Sciatic nerve (tissue), 2 donors: ENCODE results near the gene DNMT3A. TPM values are rescaled to one million over a fixed set of nuclear protein-coding genes. Genes with fewer than 3 reads are reported as not detected.

Experiments
- ATAC-seq: fragments of 200-7000 bp; cut with Tn5 transposase; one replicate; pipeline ENCODE4 v1.9.1; 2020; ENCODE audit warnings: mild to moderate bottlenecking, moderate library complexity
- DNase-seq: peaks from one replicate; pipeline ENCODE4 v3.0.0-alpha.2; 2020; ENCODE audit warnings: low spot score
- intact Hi-C: fragments of 100-400 bp; cut with DNase I; formaldehyde crosslinking; loops from one replicate; pipeline ENCODE4 v1.14.2; 2022
- total RNA-seq: library from RNA; stranded (reverse); fragmentation: NEBNext Ultra II Directional; extraction: Animal tissue kit (Norgen Biotek cat#: 25700); gene quantifications from one replicate; pipeline ENCODE4 v1.2.1, GENCODE V29; 2021
- donor health status: DM: no; HTN: no; CAD: no.
- donor health status: DM: no; HTN: no; CAD: no.

DNMT3A gene
- total RNA-seq, 1 donor from 2014 or later, result 35.0 TPM

DNA sequence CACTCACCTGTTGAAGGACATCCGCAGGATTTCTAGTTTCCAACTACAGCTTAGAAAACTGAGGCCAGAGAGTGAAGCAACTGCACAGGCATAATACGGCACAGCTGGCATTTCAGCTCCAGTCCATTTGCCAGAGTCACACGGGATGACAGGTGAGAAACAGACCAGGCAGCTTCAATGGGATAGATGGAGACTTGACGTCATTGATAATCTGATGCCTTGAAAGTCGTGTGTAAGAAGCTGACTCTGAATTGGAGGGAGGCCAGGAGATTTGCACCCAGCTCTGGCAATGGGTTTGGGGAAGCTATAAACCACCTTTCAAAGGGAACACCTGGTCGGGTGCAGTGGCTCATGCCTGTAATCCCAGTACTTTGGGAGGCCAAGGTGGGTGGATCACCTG lies 12.4 kb upstream of the DNMT3A start:
- DNase-seq, result no peak

GRCh38 chr2:25349397-25349796 lies 7.7 kb upstream of the DNMT3A start:
- no peak for DNase-seq
- no peak for ATAC-seq
- intact Hi-C loops, result no loop called here

More for the DNA sequence above, 12.4 kb upstream of the DNMT3A start:
- intact Hi-C loops, result no loop called here
- no peak for ATAC-seq

DNA sequence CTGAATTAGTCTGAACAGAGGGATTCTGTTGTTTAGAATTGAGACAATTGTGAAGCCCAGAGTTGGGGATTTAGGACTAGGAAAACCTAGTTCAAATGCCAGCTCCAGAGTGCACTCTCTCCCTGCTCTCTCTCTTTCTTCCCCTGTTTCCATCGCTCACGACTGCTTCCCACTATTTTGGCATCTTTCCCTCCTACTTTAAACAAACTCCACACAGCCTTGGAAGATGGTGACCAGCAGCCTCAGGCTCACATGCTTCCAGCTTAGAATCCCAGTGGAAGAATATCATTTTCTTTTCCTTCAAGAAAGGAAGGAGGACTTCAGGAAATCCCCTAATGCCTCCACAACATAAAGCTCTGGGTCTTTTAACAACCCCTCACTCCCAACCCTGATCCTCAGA lies 6.1 kb upstream of the DNMT3A start:
- intact Hi-C loops, result no loop called here
- ATAC-seq, result no peak
- no peak for DNase-seq

DNA sequence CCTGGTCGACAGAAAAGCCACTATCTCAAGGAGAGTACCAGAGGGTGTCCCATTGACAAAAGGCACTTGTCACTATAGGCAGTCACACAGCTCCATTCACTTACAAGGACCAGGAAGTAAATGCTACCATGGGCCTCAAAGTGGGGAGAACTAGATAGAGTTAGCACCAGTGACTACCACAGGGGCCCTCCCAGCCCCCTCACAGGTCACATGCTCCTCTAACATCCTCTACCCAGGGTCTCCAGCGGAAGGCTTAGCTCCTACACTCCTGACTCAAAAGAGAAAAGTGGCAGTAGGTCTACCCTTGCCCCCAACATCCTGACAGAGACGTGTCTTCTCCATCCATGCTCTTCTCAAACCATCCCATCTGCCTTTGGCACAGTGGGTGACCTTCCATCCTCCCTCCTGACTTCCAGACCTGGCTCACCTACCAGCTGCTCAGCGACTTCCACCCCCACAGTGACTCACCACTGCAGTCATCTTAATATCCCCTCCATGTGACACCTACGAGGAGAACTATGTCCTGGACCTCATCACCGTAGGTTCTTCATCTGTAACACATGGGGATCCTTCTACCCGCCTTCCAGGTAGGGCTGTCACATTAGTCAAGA lies 5.6 kb upstream of the DNMT3A start:
- DNase-seq, result no peak
- no peak for ATAC-seq
- intact Hi-C loops, result no loop called here

DNA sequence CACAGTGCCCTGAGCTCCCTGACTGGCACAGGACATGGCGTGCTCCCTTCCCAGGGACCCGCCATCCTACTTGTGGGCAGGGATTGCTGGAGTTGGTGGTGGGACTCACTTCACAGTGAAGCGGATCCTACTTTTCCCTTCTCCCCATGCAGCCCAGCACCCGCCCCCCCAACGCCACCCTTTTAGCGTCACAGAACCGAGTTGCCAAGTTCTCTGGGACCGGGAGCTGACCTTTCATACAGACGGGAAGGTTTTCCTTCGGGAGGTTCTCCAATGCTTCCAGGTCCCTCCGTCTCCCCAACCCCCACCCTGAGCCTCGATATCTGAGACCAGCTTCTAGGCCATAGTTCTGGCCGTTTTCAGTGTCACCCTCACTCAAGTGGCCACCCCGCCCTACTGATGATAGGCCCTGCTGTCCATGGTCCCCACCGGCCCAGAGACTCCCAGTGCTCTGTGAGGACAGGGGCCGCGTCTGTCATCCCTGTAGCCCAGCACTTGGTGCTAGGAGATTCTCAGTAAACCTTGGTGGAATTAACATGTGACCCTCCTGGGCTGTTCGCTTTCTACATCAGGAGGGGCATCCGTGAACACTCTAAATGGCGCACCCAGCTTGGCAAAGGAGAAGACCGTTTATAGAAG lies 1.6 kb upstream of the DNMT3A start:
- ATAC-seq, result no peak
- intact Hi-C loops, result no loop called here

GRCh38 chr2:25342372-25343186 lies 854 bp upstream of the DNMT3A start:
- ATAC-seq (peak; percentile 90), DNase-seq (peak; percentile 88)
- intact Hi-C loops, result no loop called here

More for the DNA sequence above, 1.6 kb upstream of the DNMT3A start:
- no peak for DNase-seq

DNA sequence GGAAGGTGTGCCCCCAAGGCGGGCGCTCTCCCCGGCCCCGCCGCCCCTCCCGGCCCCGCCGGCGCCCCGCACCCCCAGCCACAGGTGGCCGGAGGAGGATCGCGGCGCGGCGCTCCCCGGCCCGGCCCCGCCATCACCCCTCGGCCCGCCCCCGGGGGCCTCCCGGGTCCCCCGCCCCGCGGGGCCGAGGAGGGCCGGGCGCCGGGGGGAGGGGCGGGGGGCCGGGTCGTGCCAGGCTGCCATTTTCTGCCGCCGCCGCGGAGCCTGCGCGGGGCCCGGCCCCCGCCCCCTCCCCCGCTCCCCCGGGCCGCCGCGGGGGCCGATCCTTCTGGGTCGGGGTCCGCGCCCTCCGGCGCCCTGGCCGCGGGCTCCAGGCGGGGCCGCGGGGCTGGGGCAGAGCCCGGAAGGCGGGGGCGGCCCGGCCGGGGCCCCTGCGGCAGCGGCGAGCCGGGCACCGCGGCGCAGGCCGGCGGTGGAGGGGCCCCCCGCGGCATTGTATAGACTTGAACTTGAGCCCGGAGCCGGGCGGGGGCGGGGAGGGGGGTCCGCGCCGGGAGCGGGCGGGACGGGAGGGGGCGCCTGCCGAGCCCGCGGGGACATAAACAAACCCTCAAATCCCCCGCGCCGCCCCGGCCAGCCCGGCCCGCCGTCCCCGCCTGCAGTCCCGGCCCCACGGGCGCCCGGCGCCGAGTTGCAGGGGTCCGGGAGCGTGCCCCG lies 556 bp downstream of the DNMT3A start:
- no peak for DNase-seq
- intact Hi-C loops, result no loop called here
- ATAC-seq, result no peak

DNA sequence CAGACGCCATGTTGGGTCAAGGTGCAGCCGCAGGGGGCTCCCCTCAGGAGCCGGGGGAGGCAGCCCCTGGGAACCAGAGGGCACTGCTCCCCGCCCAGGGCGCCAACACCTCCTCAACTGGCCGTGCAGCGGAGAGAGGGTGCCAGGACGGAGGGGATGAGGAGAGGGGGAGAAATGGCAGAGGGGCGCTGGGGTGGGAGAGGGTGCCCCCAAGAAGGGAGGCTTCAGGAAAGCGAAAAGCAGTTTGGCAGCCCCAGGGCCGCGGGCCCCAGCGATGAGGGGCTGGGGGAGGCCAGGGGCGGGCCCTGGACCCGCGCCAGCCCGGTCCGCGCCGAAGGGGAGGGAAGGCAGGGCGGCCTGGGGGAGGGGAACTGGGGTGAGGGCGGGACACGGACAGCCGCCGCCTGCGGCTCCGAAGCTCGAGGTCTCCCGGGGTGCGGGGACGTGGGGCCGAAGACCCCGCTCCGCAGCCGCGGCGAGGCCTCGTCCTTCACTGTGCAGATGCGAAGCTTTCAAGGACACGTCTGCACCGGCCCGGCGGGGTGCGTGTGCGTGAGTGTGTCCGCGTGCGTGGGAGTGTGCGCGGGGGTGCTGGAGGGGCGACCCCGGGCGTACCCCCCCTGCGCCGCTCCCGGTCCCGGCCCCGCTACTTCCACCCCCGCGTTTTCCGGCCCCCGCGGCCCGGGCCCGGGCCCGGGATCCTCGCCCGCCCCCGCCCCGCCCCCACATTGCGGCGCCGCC lies 1.4 kb downstream of the DNMT3A start:
- DNase-seq, result no peak
- peak; percentile 6 for ATAC-seq
- intact Hi-C loops, result loop anchor here (1.0 kb wide), 1 partner anchor 77 kb away; no protein-coding TSS in a partner anchor

- no peak for DNase-seq
- intact Hi-C loops, result loop anchor here (1.0 kb wide), 1 partner anchor 76 kb away; no protein-coding TSS in a partner anchor
- ATAC-seq, result peak; percentile 10
Measured at GRCh38 chr2:25339791-25340180, 1.9 kb downstream of the DNMT3A start.

GRCh38 chr2:25339211-25339674 lies 2.5 kb downstream of the DNMT3A start:
- ATAC-seq (no peak), DNase-seq (no peak)
- intact Hi-C loops, result no loop called here

GRCh38 chr2:25338401-25338800 lies 3.3 kb downstream of the DNMT3A start:
- intact Hi-C loops, result no loop called here
- no peak for ATAC-seq
- no peak for DNase-seq

- ATAC-seq, result no peak
- intact Hi-C loops, result no loop called here
Measured at GRCh38 chr2:25337891-25338290, 3.8 kb downstream of the DNMT3A start.

DNA sequence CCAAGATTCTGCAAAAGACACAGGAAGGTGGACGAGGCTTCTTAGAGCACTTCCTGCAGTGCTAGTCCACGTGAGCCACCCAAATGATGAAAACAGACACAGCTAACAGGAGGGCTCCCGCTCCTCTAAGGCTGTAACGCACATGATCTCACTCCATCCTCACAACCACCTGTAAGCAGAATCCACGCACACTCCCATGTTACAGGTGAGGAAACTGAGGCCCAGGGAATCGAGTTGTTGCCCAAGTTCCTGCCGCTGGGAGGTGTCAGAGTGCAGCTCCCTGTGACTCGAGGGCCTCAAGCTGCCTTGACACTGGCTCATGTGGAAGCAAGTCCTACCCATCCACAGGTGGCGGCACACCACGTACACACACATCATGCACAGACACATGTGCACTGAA lies 4.4 kb downstream of the DNMT3A start:
- intact Hi-C loops, result no loop called here
- DNase-seq (no peak), ATAC-seq (no peak)

More at GRCh38 chr2:25337891-25338290, 3.8 kb downstream of the DNMT3A start:
- DNase-seq, result no peak

GRCh38 chr2:25336383-25336841 lies 5.3 kb downstream of the DNMT3A start:
- no peak for DNase-seq
- intact Hi-C loops, result no loop called here
- no peak for ATAC-seq

DNA sequence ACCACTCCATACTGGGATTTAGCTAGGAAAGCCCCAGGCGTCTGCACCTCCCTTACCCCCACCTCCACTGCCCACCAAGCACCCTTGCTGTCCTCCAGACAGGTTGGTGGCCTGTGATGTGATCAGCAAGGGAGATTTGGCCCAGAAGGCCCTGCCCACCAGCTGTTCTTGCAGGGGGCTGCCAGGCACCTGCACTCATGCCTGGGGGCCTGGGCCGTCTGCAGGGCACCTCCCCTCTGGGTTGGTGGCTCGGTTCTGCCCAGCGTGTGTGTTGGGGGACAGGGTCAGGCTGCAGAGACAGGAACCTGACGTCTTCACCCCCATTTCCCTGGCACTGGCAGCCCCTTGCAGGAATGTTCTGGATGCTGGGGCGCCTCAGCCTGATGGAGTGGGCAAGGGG lies 5.8 kb downstream of the DNMT3A start:
- DNase-seq (no peak), ATAC-seq (no peak)
- intact Hi-C loops, result no loop called here

DNA sequence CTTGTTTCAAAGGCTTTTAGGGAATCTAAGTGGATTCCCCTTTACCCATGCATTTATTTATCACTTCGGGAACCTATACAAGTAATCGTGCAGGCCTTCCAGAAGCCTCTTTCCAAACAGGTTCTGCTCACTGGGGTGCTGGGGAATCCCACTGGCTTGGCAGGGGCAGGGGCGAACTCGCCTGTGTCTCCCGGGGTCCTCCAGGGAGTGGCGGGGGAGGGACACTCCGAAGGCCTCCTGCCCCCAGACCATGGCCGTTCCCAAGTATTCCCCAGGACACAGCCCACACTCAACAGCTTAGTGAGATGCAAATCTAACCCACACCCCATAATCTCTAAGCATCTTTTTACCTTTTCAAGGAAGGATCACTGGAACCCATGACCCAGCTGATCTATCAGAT lies 6.5 kb downstream of the DNMT3A start:
- no peak for DNase-seq
- ATAC-seq, result no peak
- intact Hi-C loops, result no loop called here

GRCh38 chr2:25334482-25334881 lies 7.2 kb downstream of the DNMT3A start:
- ATAC-seq (no peak), DNase-seq (no peak)
- intact Hi-C loops, result no loop called here

DNA sequence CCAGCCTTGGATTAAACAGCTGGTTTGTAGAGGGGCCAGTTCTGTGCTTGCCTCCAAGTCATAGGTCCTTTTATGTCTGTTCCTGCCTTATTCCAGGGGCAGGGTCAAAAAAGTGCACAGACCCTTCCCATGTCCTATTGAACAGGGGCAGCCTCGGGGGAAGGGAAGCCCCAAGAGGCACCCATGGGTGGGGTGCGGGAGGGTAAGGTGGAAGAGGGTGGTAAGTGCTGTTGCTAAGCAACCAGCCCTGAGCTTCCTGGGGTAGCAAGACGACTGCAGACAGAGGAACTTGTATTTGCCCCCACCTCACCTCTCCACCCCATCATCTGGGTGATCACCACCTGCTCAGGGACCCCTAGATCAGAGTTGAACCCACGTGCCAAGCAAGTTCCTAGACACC lies 7.7 kb downstream of the DNMT3A start:
- intact Hi-C loops, result no loop called here
- ATAC-seq (no peak), DNase-seq (no peak)

GRCh38 chr2:25332571-25332970 lies 9.2 kb downstream of the DNMT3A start:
- ATAC-seq (no peak), DNase-seq (no peak)
- intact Hi-C loops, result no loop called here
